AG04449 (cell line): Measurements from ENCODE around the gene SOX15.

Experiments
- CTCF ChIA-PET: fragments of 350-600 bp; formaldehyde crosslinking; extraction: SDS; loops from one replicate; lab custom pipeline; 2021; ENCODE audit warnings: antibody characterized with exemption; lab: Yijun Ruan, JAX
- POLR2A ChIA-PET: fragments of 400-600, 350-600 bp; formaldehyde crosslinking; extraction: SDS; loops from one replicate; lab custom pipeline; 2020; ENCODE audit warnings: antibody characterized with exemption, inconsistent platforms; lab: Yijun Ruan, JAX
- DNase-seq: peaks from one replicate; pipeline ENCODE4 v3.0.0-alpha.2; 2010; ENCODE audit warnings: low read depth, low spot score
- H3K4me3 ChIP-seq: 2 replicates; pipeline ENCODE4 v1.5.1; 2011; ENCODE audit warnings: low read depth, mild to moderate bottlenecking, control low read depth, low read length
- CTCF ChIP-seq: IDR thresholded peaks from one replicate; pipeline ENCODE4 v1.5.1; 2011; ENCODE audit warnings: mild to moderate bottlenecking, moderate library complexity, low read length, control low read depth, inconsistent platforms; ENCODE audit not compliant: insufficient read depth; ENCODE audit errors: missing control alignments

SOX15 gene

DNA sequence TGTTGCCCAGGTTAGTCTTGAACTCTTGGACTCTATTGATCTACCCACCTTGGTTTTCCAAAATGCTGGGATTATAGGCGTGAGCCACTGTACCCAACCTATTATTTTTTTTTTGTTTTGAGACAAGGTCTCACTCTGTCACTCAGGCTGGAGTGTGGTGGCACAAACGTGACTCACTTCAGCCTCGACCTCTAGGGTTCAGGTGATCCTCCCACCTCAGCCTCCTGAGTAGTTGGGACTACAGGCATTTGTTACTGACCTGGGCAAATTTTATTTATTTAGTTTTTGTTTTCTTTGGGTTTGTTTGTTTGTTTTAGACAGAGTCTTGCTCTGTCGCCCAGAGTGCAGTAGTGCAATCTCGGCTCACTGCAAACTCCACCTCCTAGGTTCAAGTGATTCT is 33.8 kb upstream of the SOX15 start:
- ChIA-PET CTCF (interaction anchor here (1.2 kb wide), 1 partner anchor 9 kb away, joined by 4 read pairs; the partner anchor contains the start of gene FXR2), POLR2A (interaction anchor here (1.3 kb wide), 1 partner anchor 64 kb away, joined by 3 read pairs; the partner anchor contains the start of gene TP53)
- no peak for DNase-seq
- TF ChIP-seq CTCF, result no peak
- H3K4me3 ChIP-seq, result no peak overlapping the region

- ChIA-PET CTCF (interaction anchor here (2.2 to 2.8 kb wide), 2 partner anchors 12 to 60 kb away, joined by 7 to 21 read pairs; no protein-coding TSS in a partner anchor), POLR2A (no interaction called here)
- no peak overlapping the region for H3K4me3 ChIP-seq
- DNase-seq, result no peak
- TF ChIP-seq CTCF, result no peak
These were observed 30.9 kb upstream of the SOX15 start for GRCh38 chr17:7620835-7621234.

DNA sequence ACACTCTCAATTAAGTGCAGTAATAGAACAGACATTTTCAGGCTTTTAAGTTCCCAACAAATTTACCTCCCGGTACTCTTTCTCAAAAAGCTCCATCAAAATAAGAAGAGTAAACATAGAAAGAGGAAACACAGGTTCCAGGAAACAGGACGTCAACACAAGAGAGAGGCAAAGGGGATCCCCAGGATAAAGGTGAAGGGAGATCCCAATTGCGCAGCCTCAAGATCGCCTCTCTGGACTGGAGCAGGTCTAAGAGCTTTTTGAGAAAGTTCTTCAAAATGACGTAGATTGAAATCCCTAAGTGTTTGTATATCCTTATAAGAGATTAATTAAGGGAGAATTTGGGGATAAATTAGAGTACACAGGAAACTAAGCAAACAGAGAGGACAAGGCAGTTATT is 28.7 kb upstream of the SOX15 start:
- DNase-seq, result no peak
- TF ChIP-seq CTCF, result no peak
- ChIA-PET POLR2A (no interaction called here), CTCF (interaction anchor here (1.7 to 6.2 kb wide), 2 partner anchors 11 to 69 kb away, joined by 5 to 67 read pairs; partner anchors contain the start of genes SAT2 and SHBG)
- H3K4me3 ChIP-seq, result no peak overlapping the region

- CTCF ChIA-PET, result interaction anchor here (0.6 to 8.1 kb wide), 11 partner anchors 9 to 171 kb away, joined by 3 to 67 read pairs (median 5); partner anchors contain the start of genes CHRNB1, SAT2, SHBG and SOX15
- peak overlapping the region; percentile 50 for H3K4me3 ChIP-seq
- DNase-seq, result no peak
- POLR2A ChIA-PET, result interaction anchor here (0.6 to 2.3 kb wide), 8 partner anchors 12 to 71 kb away, joined by 3 to 14 read pairs (median 3); partner anchors contain the start of genes SAT2 and TP53
- TF ChIP-seq CTCF, result no peak
These were observed 25.4 kb upstream of the SOX15 start for GRCh38 chr17:7615265-7615747.

- POLR2A ChIA-PET, result interaction anchor here (0.6 to 2.3 kb wide), 8 partner anchors 12 to 72 kb away, joined by 3 to 14 read pairs (median 3); partner anchors contain the start of genes SAT2 and TP53
- CTCF ChIA-PET, result interaction anchor here (0.6 to 8.1 kb wide), 11 partner anchors 9 to 170 kb away, joined by 3 to 67 read pairs (median 4); partner anchors contain the start of genes ATP1B2, CHRNB1, SAT2 and SHBG
- DNase-seq, result peak; percentile 99
- peak within 1 kb of the TSS; percentile 87 for H3K4me3 ChIP-seq
- peak; percentile 74 for TF ChIP-seq CTCF
These were observed 24.8 kb upstream of the SOX15 start, which contains the start of gene FXR2 for GRCh38 chr17:7614425-7615264. FXR2 (minus strand) TSS chr17:7614897; CDS start chr17:7614532, 365 bp downstream.
